Measurements from ENCODE around the gene WEE2. TPM values are rescaled to one million over a fixed set of nuclear protein-coding genes. Genes with fewer than 3 reads are reported as not detected.

WEE2 gene
- total RNA-seq, 4 donors from 2014 or later = 0.79 TPM; not detected in 3

DNA sequence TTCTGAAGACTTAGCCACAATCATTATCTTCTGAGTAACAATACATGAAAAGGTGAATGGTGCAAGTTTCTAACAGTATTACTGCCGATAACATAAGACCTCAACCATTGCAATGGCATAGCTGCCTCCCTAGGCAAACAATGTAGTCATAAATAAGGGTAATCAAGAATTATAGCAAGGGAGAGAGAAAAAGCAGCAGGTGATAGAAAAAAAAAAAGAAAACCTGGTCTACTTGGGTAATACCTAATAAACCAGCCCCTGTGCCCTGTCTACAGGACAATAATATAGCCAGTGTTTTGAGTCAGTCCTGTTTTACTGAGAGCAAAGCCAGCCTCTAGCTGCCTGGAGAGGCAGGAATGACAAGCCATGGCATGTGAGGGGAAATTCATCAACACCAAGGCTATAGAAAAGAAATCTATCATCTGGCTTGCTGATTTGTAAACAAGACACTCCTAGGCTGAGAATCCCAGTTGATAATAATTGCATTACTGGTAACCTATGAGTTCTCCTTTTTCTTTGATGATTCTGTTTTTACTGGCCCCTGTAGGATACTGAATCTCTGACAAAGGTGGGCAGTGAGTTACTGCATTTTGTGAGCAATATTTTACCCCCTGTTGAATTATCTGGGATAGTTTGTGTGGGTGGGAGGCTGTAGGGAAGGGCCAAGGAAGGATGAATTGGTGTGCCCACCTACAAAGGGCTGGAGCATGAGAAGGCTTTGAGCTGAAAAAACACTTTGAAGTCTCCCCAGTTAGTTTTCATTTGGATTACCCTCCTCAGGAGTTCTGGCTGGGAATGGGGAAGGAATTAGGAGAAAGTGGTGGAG is 1.7 kb upstream of the WEE2 start:
- Histone ChIP-seq H3K27me3 (no peaks in the 10 kb centered on the region), H3K36me3 (no peaks in the 10 kb centered on the region), H3K4me1 (peaks cover 0 to 7% of the 10 kb centered on the region in 2 donors), H3K4me3 (replicated peaks in 1 of 3) (no peak overlapping the region), H3K9me3 (no peaks in the 10 kb centered on the region), H3K27ac (no peak overlapping the region)
- intact Hi-C loops (cut with DNase I) = no loop called here
- TF ChIP-seq, protein P1, sequence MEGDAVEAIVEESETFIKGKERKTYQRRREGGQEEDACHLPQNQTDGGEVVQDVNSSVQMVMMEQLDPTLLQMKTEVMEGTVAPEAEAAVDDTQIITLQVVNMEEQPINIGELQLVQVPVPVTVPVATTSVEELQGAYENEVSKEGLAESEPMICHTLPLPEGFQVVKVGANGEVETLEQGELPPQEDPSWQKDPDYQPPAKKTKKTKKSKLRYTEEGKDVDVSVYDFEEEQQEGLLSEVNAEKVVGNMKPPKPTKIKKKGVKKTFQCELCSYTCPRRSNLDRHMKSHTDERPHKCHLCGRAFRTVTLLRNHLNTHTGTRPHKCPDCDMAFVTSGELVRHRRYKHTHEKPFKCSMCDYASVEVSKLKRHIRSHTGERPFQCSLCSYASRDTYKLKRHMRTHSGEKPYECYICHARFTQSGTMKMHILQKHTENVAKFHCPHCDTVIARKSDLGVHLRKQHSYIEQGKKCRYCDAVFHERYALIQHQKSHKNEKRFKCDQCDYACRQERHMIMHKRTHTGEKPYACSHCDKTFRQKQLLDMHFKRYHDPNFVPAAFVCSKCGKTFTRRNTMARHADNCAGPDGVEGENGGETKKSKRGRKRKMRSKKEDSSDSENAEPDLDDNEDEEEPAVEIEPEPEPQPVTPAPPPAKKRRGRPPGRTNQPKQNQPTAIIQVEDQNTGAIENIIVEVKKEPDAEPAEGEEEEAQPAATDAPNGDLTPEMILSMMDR (IDR thresholded peaks at IDR 0.05) = no peak
- DNase-seq = no peak
- WGBS, 2 donors = 95 to 96% methylated on average over 1 of the region's 1 CpG

DNA sequence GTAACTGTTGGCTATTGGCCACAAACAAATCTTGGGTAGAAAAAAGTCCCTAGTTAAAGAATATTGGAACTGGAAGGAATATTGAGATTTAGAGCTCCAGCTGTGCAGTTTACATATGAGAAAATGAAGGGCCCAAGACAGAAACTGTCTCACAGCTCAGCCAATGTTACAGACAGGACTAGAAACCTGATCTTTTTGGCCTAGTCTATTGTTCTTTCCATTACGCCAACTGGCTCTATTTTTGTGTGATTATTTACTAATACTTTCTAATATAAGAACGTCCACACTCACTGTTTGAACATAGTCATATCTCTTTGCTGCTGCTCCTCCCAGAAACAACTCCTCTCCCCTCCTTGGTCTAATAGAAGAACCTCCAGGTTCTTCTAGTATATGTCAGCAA is 1.2 kb downstream of the WEE2 start:
- H3K4me3 ChIP-seq (replicated peaks in 1 of 3) = no peak overlapping the region
- WGBS, 2 donors = 88 to 93% methylated on average over 2 of the region's 2 CpGs
- TF ChIP-seq POLR2A (IDR thresholded peaks at IDR 0.05) = no peak
- TF ChIP-seq, protein P1 (IDR thresholded peaks at IDR 0.05) = no peak
- no peaks in the 10 kb centered on the region for H3K27me3 ChIP-seq
- no peaks in the 10 kb centered on the region for H3K36me3 ChIP-seq
- no peaks in the 10 kb centered on the region for H3K9me3 ChIP-seq
- DNase-seq = no peak
- intact Hi-C loops (cut with DNase I) = no loop called here
- no peaks in the 10 kb centered on the region for H3K4me1 ChIP-seq
- no peak overlapping the region for H3K27ac ChIP-seq

GRCh38 chr7:141709749-141710148 is 1.6 kb downstream of the WEE2 start:
- Histone ChIP-seq H3K4me1 (no peaks in the 10 kb centered on the region), H3K27me3 (no peaks in the 10 kb centered on the region), H3K36me3 (no peaks in the 10 kb centered on the region), H3K9me3 (no peaks in the 10 kb centered on the region), H3K27ac (no peak overlapping the region), H3K4me3 (replicated peaks in 1 of 3) (no peak overlapping the region)
- intact Hi-C loops (cut with DNase I) = no loop called here
- WGBS, 2 donors = 92 to 93% methylated on average over 4 of the region's 4 CpGs
- no peak for TF ChIP-seq POLR2A (IDR thresholded peaks at IDR 0.05)
- TF ChIP-seq, protein P1 (IDR thresholded peaks at IDR 0.05) = no peak
- DNase-seq = no peak

GRCh38 chr7:141710301-141710700 is 2.1 kb downstream of the WEE2 start:
- TF ChIP-seq, protein P1 (IDR thresholded peaks at IDR 0.05) = no peak
- TF ChIP-seq POLR2A (IDR thresholded peaks at IDR 0.05) = no peak
- no peaks in the 10 kb centered on the region for H3K4me1 ChIP-seq
- no peaks in the 10 kb centered on the region for H3K36me3 ChIP-seq
- WGBS, 2 donors = 43 to 52% methylated on average over 1 of the region's 1 CpG
- H3K4me3 ChIP-seq (replicated peaks in 1 of 3) = no peak overlapping the region
- H3K27me3 ChIP-seq = no peaks in the 10 kb centered on the region
- intact Hi-C loops (cut with DNase I) = no loop called here
- no peak overlapping the region for H3K27ac ChIP-seq
- no peaks in the 10 kb centered on the region for H3K9me3 ChIP-seq
- no peak for DNase-seq

- no peaks in the 10 kb centered on the region for H3K27me3 ChIP-seq
- DNase-seq = no peak
- 87 to 89% methylated on average over 5 of the region's 5 CpGs for WGBS, 2 donors
- no peaks in the 10 kb centered on the region for H3K36me3 ChIP-seq
- H3K4me1 ChIP-seq = no peaks in the 10 kb centered on the region
- intact Hi-C loops (cut with DNase I) = no loop called here
- H3K4me3 ChIP-seq (replicated peaks in 1 of 3) = no peak overlapping the region
- TF ChIP-seq, protein P1 (IDR thresholded peaks at IDR 0.05) = no peak
- no peak for TF ChIP-seq POLR2A (IDR thresholded peaks at IDR 0.05)
- H3K27ac ChIP-seq = no peak overlapping the region
- H3K9me3 ChIP-seq = no peaks in the 10 kb centered on the region
These were observed 4.6 kb downstream of the WEE2 start for GRCh38 chr7:141712603-141713255.
